GM19452 (cell line): ENCODE measurements around the gene SPO11.

ENCODE experiments used
- ATAC-seq: cut with Tn5 transposase; IDR thresholded peaks from one replicate; pipeline ENCODE4 v1.9.1; 2021; ENCODE audit not compliant: unreplicated experiment

SPO11 gene

GRCh38 chr20:57310821-57311514 is 18.6 kb upstream of the SPO11 start:
- ATAC-seq = no peak

GRCh38 chr20:57312138-57312537 is 17.5 kb upstream of the SPO11 start:
- ATAC-seq = no peak

- no peak for ATAC-seq
These were observed 16.4 kb upstream of the SPO11 start for GRCh38 chr20:57313230-57313629.

- ATAC-seq = no peak
These were observed 15.7 kb upstream of the SPO11 start for GRCh38 chr20:57313951-57314350.

GRCh38 chr20:57315083-57315975 is 14.3 kb upstream of the SPO11 start:
- no peak for ATAC-seq

- no peak for ATAC-seq
These were observed 13.6 kb upstream of the SPO11 start for GRCh38 chr20:57315976-57316480.

- no peak for ATAC-seq
These were observed 12.8 kb upstream of the SPO11 start for GRCh38 chr20:57316795-57317201.

GRCh38 chr20:57317316-57317788 is 12.3 kb upstream of the SPO11 start:
- ATAC-seq = no peak

GRCh38 chr20:57317789-57318371 is 11.7 kb upstream of the SPO11 start:
- no peak for ATAC-seq

GRCh38 chr20:57319584-57319983 is 10.0 kb upstream of the SPO11 start:
- no peak for ATAC-seq

- ATAC-seq = no peak
These were observed 9.2 kb upstream of the SPO11 start for GRCh38 chr20:57320358-57320757.

- no peak for ATAC-seq
These were observed 8.5 kb upstream of the SPO11 start for GRCh38 chr20:57321142-57321541.

GRCh38 chr20:57322476-57322875 is 7.1 kb upstream of the SPO11 start:
- ATAC-seq = no peak

- ATAC-seq = no peak
These were observed 6.6 kb upstream of the SPO11 start for GRCh38 chr20:57323034-57323433.

- ATAC-seq = no peak
These were observed 3.8 kb upstream of the SPO11 start for GRCh38 chr20:57325632-57326356.

- ATAC-seq = no peak
These were observed 2.7 kb upstream of the SPO11 start for GRCh38 chr20:57326667-57327455.

GRCh38 chr20:57327820-57328219 is 1.8 kb upstream of the SPO11 start:
- no peak for ATAC-seq

- no peak for ATAC-seq
These were observed 1.4 kb downstream of the SPO11 start for GRCh38 chr20:57330998-57331397.

- ATAC-seq = no peak
These were observed 2.8 kb downstream of the SPO11 start for GRCh38 chr20:57332105-57333089.
